Parathyroid adenoma (tissue), 2 donors: Measurements from ENCODE around the gene TSPAN18.

Experiments used
- H2AFZ ChIP-seq: fragments of 300-600 bp; sonication (generic); one replicate; pipeline ENCODE4 v1.7.0; 2017; ENCODE audit warnings: antibody characterized with exemption, mild to moderate bottlenecking
- H3K27ac ChIP-seq: fragments of 300-600 bp; sonication (generic); one replicate; pipeline ENCODE4 v1.7.0; 2017
- H3K27me3 ChIP-seq: fragments of 300-600 bp; sonication (generic); one replicate; pipeline ENCODE4 v1.7.0; 2017; ENCODE audit warnings: low read length; ENCODE audit not compliant: control insufficient read depth, insufficient read depth
- H3K36me3 ChIP-seq: fragments of 300-600 bp; sonication (generic); one replicate; pipeline ENCODE4 v1.7.0; 2017; ENCODE audit warnings: low read length; ENCODE audit not compliant: control insufficient read depth, insufficient read depth
- H3K4me1 ChIP-seq: fragments of 300-600 bp; sonication (generic); one replicate; pipeline ENCODE4 v1.7.0; 2017; ENCODE audit warnings: control low read depth
- H3K4me2 ChIP-seq: fragments of 300-600 bp; sonication (generic); one replicate; pipeline ENCODE4 v1.7.0; 2017; ENCODE audit warnings: low read length
- H3K4me3 ChIP-seq: fragments of 300-600 bp; sonication (generic); one replicate; pipeline ENCODE4 v1.7.0; 2017; ENCODE audit warnings: low read depth, low read length
- H3K79me2 ChIP-seq: fragments of 300-600 bp; sonication (generic); one replicate; pipeline ENCODE4 v1.7.0; 2017; ENCODE audit warnings: control low read depth
- H3K9ac ChIP-seq: fragments of 300-600 bp; sonication (generic); one replicate; pipeline ENCODE4 v1.7.0; 2017; ENCODE audit warnings: mild to moderate bottlenecking
- H3K9me3 ChIP-seq: fragments of 300-600 bp; sonication (generic); one replicate; pipeline ENCODE4 v1.7.0; 2017; ENCODE audit warnings: low read length; ENCODE audit not compliant: control insufficient read depth
- CTCF ChIP-seq: fragments of 300-600 bp; sonication (generic); IDR thresholded peaks from one replicate; pipeline ENCODE4 v1.7.0; 2017; ENCODE audit warnings: antibody characterized with exemption, mild to moderate bottlenecking
- donor health status: primary hyperparathyroidism.

Gene TSPAN18

GRCh38 chr11:44734843-44735381 is 8.2 kb downstream of the TSPAN18 start:
- no peaks in the 10 kb centered on the region for H3K4me1 ChIP-seq
- no peak overlapping the region for H2AFZ ChIP-seq
- H3K4me2 ChIP-seq, result no peak overlapping the region
- no peak overlapping the region for H3K27ac ChIP-seq
- no peak overlapping the region for H3K9ac ChIP-seq
- TF ChIP-seq CTCF, result no peak
- no peaks in the 10 kb centered on the region for H3K79me2 ChIP-seq
- H3K27me3 ChIP-seq, result no peaks in the 10 kb centered on the region
- H3K36me3 ChIP-seq, result no peaks in the 10 kb centered on the region
- H3K9me3 ChIP-seq, result no peaks in the 10 kb centered on the region
- no peak overlapping the region for H3K4me3 ChIP-seq

- H2AFZ ChIP-seq, result no peak overlapping the region
- no peak overlapping the region for H3K27ac ChIP-seq
- H3K4me3 ChIP-seq, result no peak overlapping the region
- no peak for TF ChIP-seq CTCF
- H3K79me2 ChIP-seq, result no peaks in the 10 kb centered on the region
- no peak overlapping the region for H3K9ac ChIP-seq
- no peaks in the 10 kb centered on the region for H3K36me3 ChIP-seq
- no peaks in the 10 kb centered on the region for H3K27me3 ChIP-seq
- no peak overlapping the region for H3K4me2 ChIP-seq
- H3K9me3 ChIP-seq, result no peaks in the 10 kb centered on the region
- no peaks in the 10 kb centered on the region for H3K4me1 ChIP-seq
Observed at GRCh38 chr11:44736791-44737190, 10.0 kb downstream of the TSPAN18 start.

GRCh38 chr11:44737245-44738085 is 10.7 kb downstream of the TSPAN18 start:
- Histone ChIP-seq H2AFZ (no peak overlapping the region), H3K4me3 (no peak overlapping the region), H3K9me3 (no peaks in the 10 kb centered on the region), H3K27ac (no peak overlapping the region), H3K4me1 (no peaks in the 10 kb centered on the region), H3K9ac (no peak overlapping the region), H3K27me3 (no peaks in the 10 kb centered on the region), H3K79me2 (no peaks in the 10 kb centered on the region), H3K36me3 (no peaks in the 10 kb centered on the region), H3K4me2 (no peak overlapping the region)
- TF ChIP-seq CTCF, result no peak

- TF ChIP-seq CTCF, result no peak
- Histone ChIP-seq H2AFZ (no peak overlapping the region), H3K36me3 (no peaks in the 10 kb centered on the region), H3K27ac (no peak overlapping the region), H3K4me2 (no peak overlapping the region), H3K79me2 (no peaks in the 10 kb centered on the region), H3K4me3 (no peak overlapping the region), H3K9me3 (no peaks in the 10 kb centered on the region), H3K27me3 (no peaks in the 10 kb centered on the region), H3K9ac (no peak overlapping the region), H3K4me1 (no peaks in the 10 kb centered on the region)
Observed at GRCh38 chr11:44738791-44739190, 12.0 kb downstream of the TSPAN18 start.

GRCh38 chr11:44740967-44741366 is 14.2 kb downstream of the TSPAN18 start:
- H3K4me2 ChIP-seq, result no peak overlapping the region
- no peak overlapping the region for H3K9ac ChIP-seq
- no peaks in the 10 kb centered on the region for H3K36me3 ChIP-seq
- H3K79me2 ChIP-seq, result no peaks in the 10 kb centered on the region
- no peak overlapping the region for H3K4me3 ChIP-seq
- H3K27ac ChIP-seq, result no peak overlapping the region
- H3K9me3 ChIP-seq, result no peaks in the 10 kb centered on the region
- H2AFZ ChIP-seq, result no peak overlapping the region
- H3K4me1 ChIP-seq, result no peaks in the 10 kb centered on the region
- H3K27me3 ChIP-seq, result no peaks in the 10 kb centered on the region
- no peak for TF ChIP-seq CTCF
